ENCODE measurements around the gene BACE2.

The BACE2 gene

GRCh38 chr21:41147979-41148355, 20.0 kb upstream of the BACE2 start:
- in situ Hi-C loops (cut with MboI; ENCODE audit: low sequenced_read_pairs): no loop called here

GRCh38 chr21:41148798-41149197, 19.2 kb upstream of the BACE2 start:
- in situ Hi-C loops (cut with MboI; ENCODE audit: low sequenced_read_pairs): no loop called here

- in situ Hi-C loops (cut with MboI; ENCODE audit: low sequenced_read_pairs): no loop called here
Measured at GRCh38 chr21:41149199-41149598, 18.8 kb upstream of the BACE2 start.

- in situ Hi-C loops (cut with MboI; ENCODE audit: low sequenced_read_pairs): no loop called here
Measured at GRCh38 chr21:41152147-41152546, 15.8 kb upstream of the BACE2 start.

GRCh38 chr21:41153443-41153842, 14.5 kb upstream of the BACE2 start:
- in situ Hi-C loops (cut with MboI; ENCODE audit: low sequenced_read_pairs): no loop called here

GRCh38 chr21:41156142-41156541, 11.8 kb upstream of the BACE2 start:
- in situ Hi-C loops (cut with MboI; ENCODE audit: low sequenced_read_pairs): no loop called here

- in situ Hi-C loops (cut with MboI; ENCODE audit: low sequenced_read_pairs): no loop called here
Measured at GRCh38 chr21:41158026-41158425, 9.9 kb upstream of the BACE2 start.

GRCh38 chr21:41160036-41160435, 7.9 kb upstream of the BACE2 start:
- in situ Hi-C loops (cut with MboI; ENCODE audit: low sequenced_read_pairs): no loop called here

GRCh38 chr21:41161428-41161827, 6.5 kb upstream of the BACE2 start:
- in situ Hi-C loops (cut with MboI; ENCODE audit: low sequenced_read_pairs): no loop called here

- in situ Hi-C loops (cut with MboI; ENCODE audit: low sequenced_read_pairs): no loop called here
Measured at GRCh38 chr21:41162096-41162495, 5.9 kb upstream of the BACE2 start.

- in situ Hi-C loops (cut with MboI; ENCODE audit: low sequenced_read_pairs): no loop called here
Measured at GRCh38 chr21:41163091-41163490, 4.9 kb upstream of the BACE2 start.

GRCh38 chr21:41164052-41164451, 3.9 kb upstream of the BACE2 start:
- in situ Hi-C loops (cut with MboI; ENCODE audit: low sequenced_read_pairs): no loop called here

- in situ Hi-C loops (cut with MboI; ENCODE audit: low sequenced_read_pairs): no loop called here
Measured at GRCh38 chr21:41164981-41165655, 2.8 kb upstream of the BACE2 start.

GRCh38 chr21:41166884-41167283, 1.1 kb upstream of the BACE2 start:
- in situ Hi-C loops (cut with MboI; ENCODE audit: low sequenced_read_pairs): no loop called here

- in situ Hi-C loops (cut with MboI; ENCODE audit: low sequenced_read_pairs): no loop called here
Measured at GRCh38 chr21:41168391-41169257, 664 bp downstream of the BACE2 start.

GRCh38 chr21:41169258-41169576, 1.3 kb downstream of the BACE2 start:
- in situ Hi-C loops (cut with MboI; ENCODE audit: low sequenced_read_pairs): no loop called here

- in situ Hi-C loops (cut with MboI; ENCODE audit: low sequenced_read_pairs): no loop called here
Measured at GRCh38 chr21:41169701-41170100, 1.7 kb downstream of the BACE2 start.

GRCh38 chr21:41170442-41170841, 2.5 kb downstream of the BACE2 start:
- in situ Hi-C loops (cut with MboI; ENCODE audit: low sequenced_read_pairs): no loop called here

GRCh38 chr21:41170859-41171609, 3.1 kb downstream of the BACE2 start:
- in situ Hi-C loops (cut with MboI; ENCODE audit: low sequenced_read_pairs): no loop called here

GRCh38 chr21:41175080-41175479, 7.1 kb downstream of the BACE2 start:
- in situ Hi-C loops (cut with MboI; ENCODE audit: low sequenced_read_pairs): no loop called here

- in situ Hi-C loops (cut with MboI; ENCODE audit: low sequenced_read_pairs): no loop called here
Measured at GRCh38 chr21:41176846-41177245, 8.9 kb downstream of the BACE2 start.

GRCh38 chr21:41180752-41181151, 12.8 kb downstream of the BACE2 start:
- in situ Hi-C loops (cut with MboI; ENCODE audit: low sequenced_read_pairs): no loop called here
